Glutamatergic neuron (in vitro differentiated cells): ENCODE measurements around the gene PLEKHM3. TPM values are rescaled to one million over a fixed set of nuclear protein-coding genes. Genes with fewer than 3 reads are reported as not detected.

Experiments
- DNase-seq: peaks from one replicate; pipeline ENCODE4 v3.0.0; 2022
- H3K27ac Mint-ChIP-seq: one replicate; pipeline ENCODE4 v1.8.0; 2020; ENCODE audit warnings: mild to moderate bottlenecking, mixed read lengths, inconsistent platforms; ENCODE audit not compliant: unreplicated experiment
- H3K27me3 Mint-ChIP-seq: one replicate; pipeline ENCODE4 v1.8.0; 2020; ENCODE audit warnings: mild to moderate bottlenecking, moderate library complexity, mixed read lengths, inconsistent platforms; ENCODE audit not compliant: unreplicated experiment
- H3K36me3 Mint-ChIP-seq: one replicate; pipeline ENCODE4 v1.8.0; 2020; ENCODE audit warnings: mild to moderate bottlenecking, mixed read lengths, inconsistent platforms; ENCODE audit not compliant: unreplicated experiment
- H3K4me1 Mint-ChIP-seq: one replicate; pipeline ENCODE4 v1.8.0; 2020; ENCODE audit warnings: mild to moderate bottlenecking, low read depth, mixed read lengths, inconsistent platforms; ENCODE audit not compliant: unreplicated experiment
- H3K4me3 Mint-ChIP-seq: one replicate; pipeline ENCODE4 v1.8.0; 2020; ENCODE audit warnings: mild to moderate bottlenecking, mixed read lengths, inconsistent platforms; ENCODE audit not compliant: unreplicated experiment
- H3K9me3 Mint-ChIP-seq: one replicate; pipeline ENCODE4 v1.8.0; 2020; ENCODE audit warnings: mild to moderate bottlenecking, moderate library complexity, mixed read lengths, inconsistent platforms; ENCODE audit not compliant: unreplicated experiment
- CTCF ChIP-seq: fragments of 200-600 bp; sonication (generic); IDR thresholded peaks from one replicate; pipeline ENCODE4 v1.5.0; 2021; ENCODE audit not compliant: partially characterized antibody, unreplicated experiment
- total RNA-seq: library from RNA; stranded (reverse); fragmentation: NEBNext Ultra II Directional; extraction: Animal tissue kit (Norgen Biotek cat#: 25700); gene quantifications from one replicate; pipeline ENCODE4 v1.2.1, GENCODE V29; 2021; ENCODE audit not compliant: unreplicated experiment

Gene PLEKHM3
- total RNA-seq, 1 donor from 2014 or later = 19.5 TPM

- no peak overlapping the region for H3K27ac Mint-ChIP-seq
- H3K4me3 Mint-ChIP-seq = no peak overlapping the region
- no peaks in the 10 kb centered on the region for H3K4me1 Mint-ChIP-seq
- DNase-seq = no peak
- no peak for TF ChIP-seq CTCF
- H3K27me3 Mint-ChIP-seq = no peaks in the 10 kb centered on the region
- no peaks in the 10 kb centered on the region for H3K36me3 Mint-ChIP-seq
- H3K9me3 Mint-ChIP-seq = peaks cover 3% of the 10 kb centered on the region
These were observed 7.6 kb downstream of the PLEKHM3 start for GRCh38 chr2:208017721-208018120.

DNA sequence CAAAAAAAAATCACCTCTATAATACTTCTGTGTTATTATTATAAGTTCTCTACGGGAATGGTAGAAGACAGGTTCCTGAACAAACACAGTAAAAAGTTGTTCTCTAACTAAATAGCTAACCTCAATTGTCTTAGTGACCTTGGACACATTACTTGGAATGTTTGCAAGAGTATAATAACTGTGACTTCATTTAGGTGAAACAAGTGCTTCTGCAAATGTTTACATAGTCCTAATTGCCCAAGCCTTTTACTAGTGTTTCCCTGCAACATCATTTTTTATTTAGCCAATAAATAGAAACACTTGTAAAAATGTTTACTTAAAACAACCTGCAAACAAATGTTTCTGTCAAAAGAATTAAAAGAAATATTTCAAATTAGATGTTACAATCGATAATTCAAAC is 9.9 kb downstream of the PLEKHM3 start:
- peaks cover 3% of the 10 kb centered on the region for H3K9me3 Mint-ChIP-seq
- H3K4me3 Mint-ChIP-seq = no peak overlapping the region
- no peaks in the 10 kb centered on the region for H3K27me3 Mint-ChIP-seq
- no peak for TF ChIP-seq CTCF
- H3K4me1 Mint-ChIP-seq = no peaks in the 10 kb centered on the region
- H3K36me3 Mint-ChIP-seq = no peaks in the 10 kb centered on the region
- DNase-seq = no peak
- no peak overlapping the region for H3K27ac Mint-ChIP-seq

DNA sequence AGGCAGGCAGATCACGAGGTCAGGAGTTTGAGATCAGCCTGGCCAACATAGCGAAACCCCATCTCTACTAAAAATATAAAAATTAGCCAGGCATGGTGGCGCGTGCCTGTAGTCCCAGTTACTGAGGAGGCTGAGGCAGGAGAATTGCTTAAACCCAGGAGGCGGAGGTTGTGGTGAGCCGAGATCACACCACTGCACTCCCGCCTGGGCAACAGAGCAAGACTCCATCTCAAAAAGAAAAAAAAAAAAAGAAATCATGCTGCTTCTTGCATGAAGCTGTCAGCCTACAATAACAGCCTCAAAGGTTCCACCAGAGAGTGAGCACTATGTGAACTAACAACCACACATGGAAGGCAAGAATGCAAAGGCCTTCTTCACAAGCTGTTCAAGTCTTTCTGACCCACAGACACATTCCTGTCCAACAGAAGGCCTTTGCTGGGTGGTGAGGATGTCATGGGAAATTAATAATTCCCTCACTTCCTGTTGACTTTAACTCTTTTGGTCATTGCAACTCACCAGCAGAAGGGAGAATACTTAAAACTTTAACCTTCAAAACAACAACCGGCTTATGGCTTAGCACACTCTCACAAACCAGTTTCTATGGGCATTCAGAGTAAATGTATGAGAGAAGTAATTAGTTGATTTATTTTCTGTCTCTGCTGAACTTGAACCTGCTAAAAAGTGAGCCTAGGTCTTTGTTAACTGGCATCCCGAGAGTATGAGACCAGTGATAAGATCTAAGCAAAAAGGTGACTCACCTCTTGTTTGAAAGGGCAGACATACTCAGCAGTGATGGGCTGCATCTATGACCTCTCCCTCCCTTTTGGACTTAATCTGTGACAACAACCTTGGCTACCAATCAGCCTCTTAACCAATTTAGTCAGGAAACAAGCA is 11.8 kb downstream of the PLEKHM3 start:
- no peaks in the 10 kb centered on the region for H3K36me3 Mint-ChIP-seq
- peaks cover 3% of the 10 kb centered on the region for H3K9me3 Mint-ChIP-seq
- DNase-seq = no peak
- no peaks in the 10 kb centered on the region for H3K4me1 Mint-ChIP-seq
- H3K27me3 Mint-ChIP-seq = no peaks in the 10 kb centered on the region
- no peak for TF ChIP-seq CTCF
- no peak overlapping the region for H3K4me3 Mint-ChIP-seq
- H3K27ac Mint-ChIP-seq = no peak overlapping the region

GRCh38 chr2:208012449-208012848 is 12.9 kb downstream of the PLEKHM3 start:
- TF ChIP-seq CTCF = no peak
- no peak for DNase-seq
- H3K27me3 Mint-ChIP-seq = no peaks in the 10 kb centered on the region
- no peak overlapping the region for H3K27ac Mint-ChIP-seq
- no peaks in the 10 kb centered on the region for H3K9me3 Mint-ChIP-seq
- H3K4me1 Mint-ChIP-seq = no peaks in the 10 kb centered on the region
- no peaks in the 10 kb centered on the region for H3K36me3 Mint-ChIP-seq
- no peak overlapping the region for H3K4me3 Mint-ChIP-seq

DNA sequence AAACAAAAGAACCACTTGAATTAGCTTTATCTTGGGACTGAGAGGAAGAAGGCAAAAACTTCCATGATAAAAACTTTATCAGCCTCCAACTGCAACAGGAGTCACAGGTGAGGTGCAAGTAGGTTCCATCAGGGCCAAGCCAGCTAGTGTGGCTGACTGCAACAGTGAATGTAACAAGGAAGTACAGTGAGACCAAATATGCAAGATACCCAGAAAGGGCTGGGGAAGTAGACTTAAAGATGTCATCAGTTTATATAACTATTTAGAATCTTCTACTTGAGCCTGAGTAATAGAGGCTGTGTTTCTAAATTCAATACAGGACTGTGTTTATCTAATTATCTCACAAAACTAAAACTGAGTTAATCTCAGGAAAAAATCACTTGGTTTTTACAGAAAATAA is 14.8 kb downstream of the PLEKHM3 start:
- Mint-ChIP-seq H3K36me3 (no peaks in the 10 kb centered on the region), H3K4me1 (no peaks in the 10 kb centered on the region), H3K27ac (no peak overlapping the region), H3K27me3 (peaks cover 2% of the 10 kb centered on the region), H3K4me3 (no peak overlapping the region), H3K9me3 (no peaks in the 10 kb centered on the region)
- no peak for TF ChIP-seq CTCF
- no peak for DNase-seq
